ENCODE results near the gene CDH13. TPM values are rescaled to one million over a fixed set of nuclear protein-coding genes. Genes with fewer than 3 reads are reported as not detected.

The CDH13 gene
- polyA plus RNA-seq, 1 donor: 8.7 TPM

- no peak for DNase-seq
Observed at GRCh38 chr16:83433201-83433600, 806.4 kb downstream of the CDH13 start.

GRCh38 chr16:83437036-83437435, 810.3 kb downstream of the CDH13 start:
- DNase-seq: no peak

- DNase-seq: no peak
Observed at GRCh38 chr16:83438326-83438725, 811.6 kb downstream of the CDH13 start.

GRCh38 chr16:83439412-83439811, 812.6 kb downstream of the CDH13 start:
- DNase-seq: no peak

GRCh38 chr16:83441517-83441916, 814.7 kb downstream of the CDH13 start:
- DNase-seq: no peak

GRCh38 chr16:83443972-83444371, 817.2 kb downstream of the CDH13 start:
- no peak for DNase-seq

GRCh38 chr16:83447560-83447959, 820.8 kb downstream of the CDH13 start:
- no peak for DNase-seq

- no peak for DNase-seq
Observed at GRCh38 chr16:83449861-83450260, 823.1 kb downstream of the CDH13 start.

- no peak for DNase-seq
Observed at GRCh38 chr16:83453977-83454376, 827.2 kb downstream of the CDH13 start.

- no peak for DNase-seq
Observed at GRCh38 chr16:83455716-83456115, 828.9 kb downstream of the CDH13 start.

- no peak for DNase-seq
Observed at GRCh38 chr16:83456934-83457333, 830.2 kb downstream of the CDH13 start.

GRCh38 chr16:83458612-83459011, 831.8 kb downstream of the CDH13 start:
- DNase-seq: no peak

- no peak for DNase-seq
Observed at GRCh38 chr16:83464991-83465390, 838.2 kb downstream of the CDH13 start.

GRCh38 chr16:83470416-83470815, 843.6 kb downstream of the CDH13 start:
- DNase-seq: no peak

- DNase-seq: no peak
Observed at GRCh38 chr16:83472776-83473501, 846.2 kb downstream of the CDH13 start.

- no peak for DNase-seq
Observed at GRCh38 chr16:83473926-83474650, 847.3 kb downstream of the CDH13 start.

GRCh38 chr16:83475108-83475507, 848.3 kb downstream of the CDH13 start:
- no peak for DNase-seq

- no peak for DNase-seq
Observed at GRCh38 chr16:83481589-83481988, 854.8 kb downstream of the CDH13 start.

- DNase-seq: no peak
Observed at GRCh38 chr16:83482545-83483162, 855.9 kb downstream of the CDH13 start.

- no peak for DNase-seq
Observed at GRCh38 chr16:83490073-83490472, 863.3 kb downstream of the CDH13 start.

GRCh38 chr16:83494459-83494858, 867.7 kb downstream of the CDH13 start:
- DNase-seq: no peak

- DNase-seq: no peak
Observed at GRCh38 chr16:83501481-83501880, 874.7 kb downstream of the CDH13 start.

GRCh38 chr16:83508295-83508694, 881.5 kb downstream of the CDH13 start:
- DNase-seq: no peak

Measured in left kidney (tissue), 2 donors.